Fibroblast of lung (primary cell): ENCODE results near the gene DPYD. TPM values are rescaled to one million over a fixed set of nuclear protein-coding genes. Genes with fewer than 3 reads are reported as not detected.
A peak's percentile ranks its signal among the peaks of the same experiment; 100 is the strongest.

Experiments used
- DNase-seq, 2 donors: peaks; one replicate each; pipeline versions ENCODE4 v3.0.0 to v3.0.0-alpha.2; 2010; ENCODE audit warnings: low read depth in 2 of 2
- H2AFZ ChIP-seq: 2 replicates; pipeline ENCODE4 v1.5.1; 2012; ENCODE audit warnings: low read length, control low read depth, inconsistent platforms
- H3K27ac ChIP-seq: 2 replicates; pipeline ENCODE4 v1.5.1; 2011; ENCODE audit warnings: low read length, control low read depth; ENCODE audit not compliant: insufficient read depth
- H3K27me3 ChIP-seq: 2 replicates; pipeline ENCODE4 v1.5.1; 2011; ENCODE audit warnings: mild to moderate bottlenecking, low read length; ENCODE audit not compliant: control insufficient read depth, insufficient read depth
- H3K36me3 ChIP-seq: 2 replicates; pipeline ENCODE4 v1.5.1; 2011; ENCODE audit warnings: low read length; ENCODE audit not compliant: control insufficient read depth, insufficient read depth
- H3K4me1 ChIP-seq: 2 replicates; pipeline ENCODE4 v1.5.1; 2011; ENCODE audit warnings: low read length; ENCODE audit not compliant: control insufficient read depth, insufficient read depth; ENCODE audit errors: extremely low read depth
- H3K4me2 ChIP-seq: 2 replicates; pipeline ENCODE4 v1.5.1; 2011; ENCODE audit warnings: low read length, control low read depth; ENCODE audit not compliant: insufficient read depth; ENCODE audit errors: extremely low read depth
- H3K4me3 ChIP-seq, 4 experiments: fragments of 200-600 bp in 1 of 4; sonication (generic) in 1 of 4; replicated peaks in 1 of 4; 2 replicates each; pipeline ENCODE4 v1.5.1; 2011 to 2016; ENCODE audit warnings: low read length in 4 of 4, low read depth in 3 of 4, mild to moderate bottlenecking in 3 of 4, control low read depth in 2 of 4, inconsistent platforms in 1 of 4, mixed read lengths in 1 of 4; ENCODE audit not compliant: insufficient read depth in 1 of 4; ENCODE audit errors: control extremely low read depth in 1 of 4
- H3K79me2 ChIP-seq: 2 replicates; pipeline ENCODE4 v1.5.1; 2012; ENCODE audit warnings: mild to moderate bottlenecking, low read length, inconsistent platforms; ENCODE audit not compliant: control insufficient read depth, insufficient read depth
- H3K9ac ChIP-seq: 2 replicates; pipeline ENCODE4 v1.5.1; 2011; ENCODE audit warnings: mild to moderate bottlenecking, low read length, control low read depth; ENCODE audit not compliant: insufficient read depth
- H3K9me3 ChIP-seq: 2 replicates; pipeline ENCODE4 v1.5.1; 2012; ENCODE audit warnings: low read depth, low read length; ENCODE audit not compliant: control insufficient read depth, insufficient read depth
- H4K20me1 ChIP-seq: 2 replicates; pipeline ENCODE4 v1.5.1; 2011; ENCODE audit warnings: low read length; ENCODE audit not compliant: control insufficient read depth, insufficient read depth; ENCODE audit errors: extremely low read depth
- CTCF ChIP-seq, 2 donors: IDR thresholded peaks in 1 of 2; conservative IDR thresholded peaks in 1 of 2; 1 replicate in 1 of 2; 2 replicates in 1 of 2; pipeline ENCODE4 v1.5.1; 2011 to 2012; ENCODE audit warnings: low read length in 2 of 2, control low read depth in 1 of 2, inconsistent platforms in 1 of 2, low read depth in 1 of 2, mild to moderate bottlenecking in 1 of 2
- EZH2 ChIP-seq: IDR thresholded peaks from 2 replicates; pipeline ENCODE4 v1.5.1; 2012; ENCODE audit warnings: low read length, control low read depth, mild to moderate bottlenecking; ENCODE audit errors: missing control alignments
- polyA plus RNA-seq, 2 donors: library from polyadenylated mRNA; depleted of rRNA in 1 of 2; stranded (reverse) in 1 of 2; unstranded in 1 of 2; fragments of >200 nt; gene quantifications; 2 replicates each; pipeline ENCODE4 v1.2.1, GENCODE V29; 2011 to 2012; ENCODE audit warnings: missing spikeins in 1 of 2
- total RNA-seq: library from RNA; depleted of rRNA; stranded (reverse); fragments of >200 nt; gene quantifications from 2 replicates; pipeline ENCODE4 v1.2.1, GENCODE V29; 2014

Gene DPYD
- total and polyA plus RNA-seq, 2 donors (not counting 1 experiment from before 2014, with no cell fraction given) = 32.0 to 63.1 TPM

DNA sequence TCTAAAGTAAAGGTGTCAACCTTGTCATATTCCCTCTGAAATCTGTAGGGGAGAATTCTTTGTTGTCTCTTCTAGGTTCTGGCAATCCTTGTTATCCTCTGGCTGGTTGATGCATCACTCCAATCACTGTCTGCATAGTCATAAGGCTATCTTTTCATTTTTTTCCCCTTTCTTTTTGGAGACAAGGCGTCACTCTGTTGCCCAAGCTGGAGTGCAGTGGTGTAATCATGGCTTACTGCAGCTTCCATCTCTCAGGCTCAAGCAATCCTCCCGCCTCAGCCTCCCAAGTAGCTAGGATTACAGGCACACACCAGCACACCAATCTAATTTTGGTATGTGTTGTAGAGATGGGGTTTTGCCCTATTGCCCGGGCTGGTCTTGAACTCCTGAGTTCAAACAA, 12.9 kb downstream of the DPYD start:
- Histone ChIP-seq H3K27ac (no peak overlapping the region), H3K27me3 (no peaks in the 10 kb centered on the region), H2AFZ (no peak overlapping the region), H3K36me3 (no peaks in the 10 kb centered on the region), H3K4me2 (no peak overlapping the region), H3K4me3 (no peak overlapping the region), H3K4me1 (peaks cover 9% of the 10 kb centered on the region), H3K9ac (no peak overlapping the region), H4K20me1 (no peaks in the 10 kb centered on the region), H3K9me3 (no peaks in the 10 kb centered on the region), H3K79me2 (peaks cover 29% of the 10 kb centered on the region)
- DNase-seq = no peak
- TF ChIP-seq EZH2 = no peak
- TF ChIP-seq CTCF (conservative IDR thresholded peaks at IDR 0.05 in 1 of 2, IDR thresholded peaks at IDR 0.05 in 1 of 2; ENCODE audit: low read depth in 1 of 2, low read length in 2 of 2) = no peak

DNA sequence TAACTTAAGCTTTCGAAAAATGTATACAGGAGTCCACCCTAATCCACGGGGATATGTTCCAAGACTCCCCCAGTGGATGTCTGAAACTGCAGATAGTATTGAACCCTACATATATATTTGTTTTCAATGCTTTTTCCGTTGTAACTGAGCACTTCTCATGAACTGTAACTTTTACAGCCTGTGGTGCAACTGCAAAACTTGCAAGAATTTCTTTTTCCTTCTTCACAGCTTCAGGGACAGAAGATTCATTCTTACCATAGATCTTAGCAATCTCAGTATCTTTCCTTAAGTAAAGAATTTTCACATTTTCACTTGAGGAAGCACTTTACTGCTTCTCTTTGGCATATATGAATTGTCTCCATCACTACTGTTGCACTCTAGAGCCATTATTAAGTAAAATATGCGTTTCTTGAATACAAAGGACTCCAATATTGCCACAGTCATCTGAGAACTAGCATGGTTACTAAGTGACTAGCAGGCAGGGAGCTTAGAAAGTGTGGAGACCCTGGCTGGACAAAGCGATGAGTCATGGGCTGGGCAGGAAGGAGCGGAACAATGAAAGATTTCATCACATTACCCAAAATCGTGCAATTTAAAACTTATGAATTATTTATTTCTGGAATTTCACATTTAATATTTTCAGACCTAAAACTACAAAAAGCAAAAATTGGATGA, 14.1 kb downstream of the DPYD start:
- H3K27me3 ChIP-seq = no peaks in the 10 kb centered on the region
- no peak for TF ChIP-seq EZH2
- no peak for TF ChIP-seq CTCF (conservative IDR thresholded peaks at IDR 0.05 in 1 of 2, IDR thresholded peaks at IDR 0.05 in 1 of 2; ENCODE audit: low read depth in 1 of 2, low read length in 2 of 2)
- no peak overlapping the region for H2AFZ ChIP-seq
- no peak overlapping the region for H3K9ac ChIP-seq
- peak overlapping the region in 1 of 4 experiments; percentile 18 for H3K4me3 ChIP-seq
- H3K4me2 ChIP-seq = no peak overlapping the region
- H3K79me2 ChIP-seq = peaks cover 27% of the 10 kb centered on the region
- peaks cover 9% of the 10 kb centered on the region for H3K4me1 ChIP-seq
- peak; percentile 92 to 97 for DNase-seq
- H3K9me3 ChIP-seq = no peaks in the 10 kb centered on the region
- H3K36me3 ChIP-seq = no peaks in the 10 kb centered on the region
- no peaks in the 10 kb centered on the region for H4K20me1 ChIP-seq
- H3K27ac ChIP-seq = no peak overlapping the region

- peaks cover 9% of the 10 kb centered on the region for H3K4me1 ChIP-seq
- peaks cover 26% of the 10 kb centered on the region for H3K79me2 ChIP-seq
These were observed 15.5 kb downstream of the DPYD start for GRCh38 chr1:97905141-97905940.

More at GRCh38 chr1:97905141-97905940, 15.5 kb downstream of the DPYD start:
- Histone ChIP-seq H3K27me3 (no peaks in the 10 kb centered on the region), H3K36me3 (no peaks in the 10 kb centered on the region), H4K20me1 (no peaks in the 10 kb centered on the region), H3K9me3 (no peaks in the 10 kb centered on the region), H3K27ac (no peak overlapping the region), H3K9ac (no peak overlapping the region), H3K4me3 (no peak overlapping the region), H3K4me2 (no peak overlapping the region), H2AFZ (no peak overlapping the region)
- no peak for TF ChIP-seq CTCF (conservative IDR thresholded peaks at IDR 0.05 in 1 of 2, IDR thresholded peaks at IDR 0.05 in 1 of 2; ENCODE audit: low read depth in 1 of 2, low read length in 2 of 2)
- no peak for TF ChIP-seq EZH2
- no peak for DNase-seq
